HUES6 (cell line): ENCODE data around the gene BTF3L4.
"Not testable (repeated sequence)": the region's sequence is repeated elsewhere in the genome, so short reads cannot be mapped to it uniquely, and the experiment has no call there.

ENCODE experiments used
- H3K27ac ChIP-seq: 2 replicates; pipeline ENCODE4 v1.7.0; 2013; ENCODE audit warnings: low read depth, mild to moderate bottlenecking, low read length, inconsistent platforms
- H3K27me3 ChIP-seq: 2 replicates; pipeline ENCODE4 v1.6.1; 2013; ENCODE audit warnings: low read length; ENCODE audit not compliant: control insufficient read depth, insufficient read depth
- H3K36me3 ChIP-seq: 2 replicates; pipeline ENCODE4 v1.6.1; 2013; ENCODE audit warnings: low read length; ENCODE audit not compliant: control insufficient read depth, insufficient read depth
- H3K4me1 ChIP-seq: 2 replicates; pipeline ENCODE4 v1.6.1; 2013; ENCODE audit warnings: low read length; ENCODE audit not compliant: control insufficient read depth, insufficient read depth
- H3K4me3 ChIP-seq: 2 replicates; pipeline ENCODE4 v1.5.1; 2013; ENCODE audit warnings: low read depth, low read length
- H3K9ac ChIP-seq: one replicate; pipeline ENCODE4 v1.6.1; 2013; ENCODE audit warnings: mild to moderate bottlenecking, low read length
- H3K9me3 ChIP-seq: 2 replicates; pipeline ENCODE4 v1.6.1; 2013; ENCODE audit warnings: low read depth, low read length; ENCODE audit not compliant: control insufficient read depth, insufficient read depth

Gene BTF3L4

DNA sequence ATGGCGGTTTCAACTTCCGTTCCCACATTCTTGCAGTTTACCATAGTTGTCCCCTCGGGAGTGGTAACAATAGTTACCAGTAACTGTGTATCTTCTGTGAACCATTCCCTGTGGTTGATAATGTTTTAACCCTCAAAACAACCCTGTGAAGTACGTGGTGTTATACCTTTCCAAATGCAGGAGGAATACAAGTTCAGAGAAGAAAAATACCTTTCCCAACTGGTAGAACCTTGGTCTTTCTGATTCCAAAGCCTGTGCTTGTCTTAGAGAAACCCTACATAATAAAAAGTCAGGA is 789 bp downstream of the BTF3L4 start:
- peak overlapping the region; percentile 95 for H3K4me3 ChIP-seq

DNA sequence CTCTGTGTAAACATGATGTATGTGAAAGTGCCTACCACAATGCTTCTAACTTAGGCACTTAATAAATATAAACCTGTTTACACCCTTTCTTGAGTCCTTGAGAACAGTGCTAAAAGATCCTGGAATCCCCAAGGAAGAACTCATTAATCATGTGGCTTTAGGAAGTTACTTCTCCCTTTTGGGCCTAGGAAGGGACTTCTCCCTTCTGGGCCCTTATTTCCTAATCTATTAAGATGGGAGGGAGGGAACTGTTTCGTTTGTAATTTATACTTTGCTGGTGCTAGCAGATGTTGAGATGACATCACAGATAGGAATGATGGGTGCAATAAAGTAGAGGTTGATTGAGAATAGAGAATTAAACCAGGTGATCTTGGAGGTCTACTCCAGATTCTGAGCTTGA is 1.2 kb downstream of the BTF3L4 start:
- peaks cover 14% of the 10 kb centered on the region; the same call in 1 of the 2 replicates for H3K4me1 ChIP-seq
- peak overlapping the region; percentile 95 for H3K4me3 ChIP-seq
- peak overlapping the region; percentile 14 for H3K27ac ChIP-seq
- peak overlapping the region; percentile 89 for H3K9ac ChIP-seq
- H3K36me3 ChIP-seq, result peaks cover 27% of the 10 kb centered on the region
- no peaks in the 10 kb centered on the region for H3K27me3 ChIP-seq
- no peaks in the 10 kb centered on the region for H3K9me3 ChIP-seq

More for the DNA sequence above, 789 bp downstream of the BTF3L4 start:
- Histone ChIP-seq H3K4me1 (peaks cover 14% of the 10 kb centered on the region; the same call in 1 of the 2 replicates), H3K27ac (peak overlapping the region; percentile 84; the same call in 1 of the 2 replicates), H3K36me3 (peaks cover 30% of the 10 kb centered on the region), H3K27me3 (no peaks in the 10 kb centered on the region), H3K9me3 (no peaks in the 10 kb centered on the region), H3K9ac (peak overlapping the region; percentile 89)

DNA sequence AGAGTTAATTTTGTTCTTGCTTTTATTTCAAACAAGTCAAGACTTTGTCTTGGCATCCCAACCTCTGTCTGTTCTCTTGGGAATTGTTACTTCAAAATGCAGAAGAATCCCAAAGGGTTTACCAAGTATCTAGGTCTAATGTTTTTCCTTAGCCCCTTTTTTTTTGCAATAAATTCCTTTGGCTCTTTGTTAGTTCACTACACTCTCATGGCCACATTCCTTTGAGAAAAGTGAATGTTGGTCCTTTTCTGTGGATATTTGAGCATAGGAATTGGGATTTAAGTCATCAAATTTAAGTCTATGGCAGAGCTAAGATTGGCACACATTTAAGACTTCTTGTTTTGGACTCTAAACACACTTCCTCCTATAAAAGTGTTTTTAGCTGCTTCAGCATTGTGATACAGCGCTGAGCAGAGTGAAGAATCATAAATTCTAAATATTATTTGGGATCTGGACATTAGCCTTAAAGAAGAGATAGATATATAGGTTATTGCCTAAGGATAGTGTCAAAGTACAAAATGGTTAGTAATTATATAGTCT is 1.9 kb downstream of the BTF3L4 start:
- peak overlapping the region; percentile 89 for H3K9ac ChIP-seq
- no peaks in the 10 kb centered on the region for H3K9me3 ChIP-seq
- peaks cover 14% of the 10 kb centered on the region; the same call in 1 of the 2 replicates for H3K4me1 ChIP-seq
- H3K4me3 ChIP-seq, result peak overlapping the region; percentile 95
- H3K27me3 ChIP-seq, result no peaks in the 10 kb centered on the region
- H3K27ac ChIP-seq, result no peak overlapping the region; the same call in 1 of the 2 replicates
- H3K36me3 ChIP-seq, result peaks cover 29% of the 10 kb centered on the region

DNA sequence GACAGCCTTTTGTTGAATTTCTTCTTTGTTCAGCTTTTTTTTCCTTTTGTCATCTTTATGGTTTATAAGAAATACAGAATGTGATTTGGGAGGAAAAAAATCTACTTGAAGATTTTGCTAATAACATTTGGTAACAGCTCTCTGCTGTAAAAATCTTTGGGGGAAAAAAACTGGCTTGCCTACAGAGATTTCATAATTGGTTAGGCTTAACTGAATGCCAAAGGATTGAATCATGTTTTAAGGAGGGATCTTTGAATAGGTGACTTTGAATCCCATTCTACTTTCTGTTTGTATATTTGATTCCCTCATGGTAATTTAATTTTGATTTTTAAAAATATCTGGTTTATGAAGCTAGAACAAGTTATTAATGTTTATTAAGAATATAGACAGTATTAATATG is 3.2 kb downstream of the BTF3L4 start:
- Histone ChIP-seq H3K27me3 (no peaks in the 10 kb centered on the region), H3K9ac (no peak overlapping the region), H3K4me1 (peaks cover 14% of the 10 kb centered on the region; the same call in 1 of the 2 replicates), H3K9me3 (no peaks in the 10 kb centered on the region), H3K27ac (peak overlapping the region; percentile 32; the same call in 1 of the 2 replicates), H3K36me3 (peaks cover 42% of the 10 kb centered on the region), H3K4me3 (no peak overlapping the region)

DNA sequence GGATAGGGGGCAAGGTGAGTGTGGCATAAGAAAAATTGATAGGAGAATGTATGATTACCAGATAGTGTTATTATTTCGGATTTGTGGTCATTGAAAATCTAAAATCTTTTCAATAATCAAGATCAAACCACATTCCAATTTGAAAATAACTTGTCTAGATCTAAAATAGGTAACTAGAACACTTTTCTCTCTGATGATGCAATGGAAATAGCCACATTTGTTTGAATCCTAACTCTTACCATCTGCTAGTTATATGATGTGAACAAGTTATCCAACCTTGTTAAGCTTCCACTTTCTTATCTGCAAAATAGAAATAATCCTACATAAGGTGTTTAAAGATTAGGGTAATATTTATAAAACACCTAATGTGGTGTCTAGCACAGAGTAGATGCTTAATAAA is 3.8 kb downstream of the BTF3L4 start:
- H3K27me3 ChIP-seq, result no peaks in the 10 kb centered on the region
- H3K4me1 ChIP-seq, result peaks cover 14% of the 10 kb centered on the region; the same call in 1 of the 2 replicates
- no peak overlapping the region for H3K27ac ChIP-seq
- H3K9me3 ChIP-seq, result no peaks in the 10 kb centered on the region
- no peak overlapping the region for H3K4me3 ChIP-seq
- no peak overlapping the region for H3K9ac ChIP-seq
- H3K36me3 ChIP-seq, result peaks cover 48% of the 10 kb centered on the region

DNA sequence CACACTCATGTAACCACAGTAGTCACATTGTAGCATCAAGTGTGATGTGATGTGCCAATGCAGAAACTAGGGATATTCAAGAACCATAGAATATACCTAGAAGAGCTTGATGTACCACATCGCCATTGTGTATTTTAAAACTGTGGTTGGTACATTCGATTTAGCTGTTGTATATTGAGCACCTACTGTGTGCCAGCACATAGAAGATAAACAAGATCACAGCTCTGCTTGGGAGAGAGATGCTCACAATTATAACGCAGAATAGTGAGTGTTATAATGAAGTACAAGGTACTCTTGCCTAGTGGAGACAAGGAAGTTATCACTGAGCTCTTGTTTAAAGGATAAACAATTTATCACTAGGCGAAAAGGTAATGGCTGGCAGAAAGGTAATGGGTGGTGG is 4.7 kb downstream of the BTF3L4 start:
- H3K4me1 ChIP-seq, result peaks cover 14% of the 10 kb centered on the region; the same call in 1 of the 2 replicates
- H3K27me3 ChIP-seq, result no peaks in the 10 kb centered on the region
- H3K36me3 ChIP-seq, result peaks cover 57% of the 10 kb centered on the region
- H3K9ac ChIP-seq, result no peak overlapping the region
- no peak overlapping the region for H3K4me3 ChIP-seq
- H3K9me3 ChIP-seq, result no peaks in the 10 kb centered on the region
- H3K27ac ChIP-seq, result no peak overlapping the region

DNA sequence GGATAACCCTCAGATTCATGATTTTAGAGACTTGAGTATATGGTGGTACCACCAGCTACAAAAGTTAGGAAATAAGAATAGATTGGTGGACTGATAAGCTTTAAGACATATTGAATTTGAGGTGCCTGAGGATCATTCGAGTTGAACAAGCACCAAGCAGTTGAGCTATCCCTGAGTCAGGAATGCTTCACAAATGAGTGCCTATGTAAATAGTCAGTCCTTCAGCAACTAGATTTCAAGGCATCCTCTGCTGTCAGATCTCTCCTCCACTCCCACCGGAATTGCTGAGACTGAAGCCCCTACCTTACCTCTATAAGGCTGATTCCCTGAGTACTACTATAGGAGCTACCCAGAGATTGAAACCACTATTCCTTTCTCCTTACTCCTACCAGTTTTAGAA is 7.1 kb downstream of the BTF3L4 start:
- no peak overlapping the region for H3K9ac ChIP-seq
- H3K4me3 ChIP-seq, result no peak overlapping the region
- peaks cover 2% of the 10 kb centered on the region; the same call in 1 of the 2 replicates for H3K4me1 ChIP-seq
- H3K9me3 ChIP-seq, result no peaks in the 10 kb centered on the region
- no peaks in the 10 kb centered on the region for H3K27me3 ChIP-seq
- H3K36me3 ChIP-seq, result peaks cover 76% of the 10 kb centered on the region
- H3K27ac ChIP-seq, result no peak overlapping the region

DNA sequence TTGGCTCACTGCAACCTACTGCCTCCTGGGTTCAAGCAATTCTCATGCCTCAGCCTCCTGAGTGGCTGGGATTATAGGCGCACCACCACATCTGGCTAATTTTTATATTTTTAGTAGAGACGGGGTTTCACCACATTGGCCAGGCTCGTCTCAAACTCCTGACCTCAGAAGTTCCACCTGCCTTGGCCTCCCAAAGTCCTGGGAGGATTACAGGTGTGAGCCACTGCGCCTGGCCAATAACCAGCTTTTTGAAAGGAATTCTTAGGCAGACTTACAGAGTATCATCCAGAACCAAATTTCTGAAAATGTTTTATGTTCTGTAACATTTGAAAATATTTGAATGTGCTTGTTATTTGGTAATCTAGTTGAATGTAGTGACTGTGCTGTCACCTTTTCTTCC is 14.6 kb downstream of the BTF3L4 start:
- H3K9ac ChIP-seq, result no peak overlapping the region
- H3K27me3 ChIP-seq, result no peaks in the 10 kb centered on the region
- no peak overlapping the region for H3K4me3 ChIP-seq
- no peaks in the 10 kb centered on the region for H3K9me3 ChIP-seq
- H3K27ac ChIP-seq, result no peak overlapping the region
- H3K36me3 ChIP-seq, result peaks cover 54% of the 10 kb centered on the region
- H3K4me1 ChIP-seq, result no peaks in the 10 kb centered on the region

DNA sequence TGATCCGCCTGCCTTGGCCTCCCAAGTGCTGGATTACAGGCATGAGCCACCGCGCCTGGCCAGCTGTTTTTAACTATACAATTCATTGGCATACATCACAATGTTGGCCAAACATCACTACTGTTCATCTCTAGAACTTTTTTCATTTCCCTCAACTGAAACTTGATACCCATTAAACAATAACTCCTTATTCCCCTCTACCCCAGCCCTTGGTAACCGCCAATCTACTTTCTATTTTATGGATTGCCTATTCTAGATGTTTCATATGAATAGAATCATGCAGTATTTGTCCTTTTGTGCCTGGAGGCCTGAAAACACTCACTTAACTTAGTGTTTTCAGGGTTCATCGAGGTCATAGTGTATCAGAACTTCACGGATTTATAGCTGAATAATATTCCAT is 16.2 kb downstream of the BTF3L4 start:
- no peaks in the 10 kb centered on the region for H3K27me3 ChIP-seq
- peaks cover 43% of the 10 kb centered on the region for H3K36me3 ChIP-seq
- no peaks in the 10 kb centered on the region for H3K9me3 ChIP-seq

DNA sequence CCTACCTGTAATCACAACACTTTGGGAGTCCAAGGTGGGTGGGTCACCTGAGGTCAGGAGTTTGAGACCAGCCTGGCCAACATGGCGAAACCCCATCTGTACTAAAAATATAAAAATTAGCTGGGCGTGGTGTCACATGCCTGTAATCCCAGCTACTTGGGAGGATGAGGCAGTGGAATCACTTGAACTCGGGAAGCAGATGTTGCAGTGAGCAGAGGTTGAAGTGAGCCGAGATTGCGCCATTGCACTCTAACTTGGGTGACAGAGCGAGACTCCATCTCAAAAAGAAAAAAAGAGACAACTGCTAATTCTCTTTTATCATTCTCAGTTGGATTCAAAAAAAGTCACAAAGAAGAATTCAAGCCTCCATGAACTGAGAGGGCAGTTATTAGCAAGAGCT is 21.2 kb downstream of the BTF3L4 start:
- not testable (repeated sequence) for H3K27ac ChIP-seq, H3K9ac ChIP-seq, H3K27me3 ChIP-seq, H3K4me3 ChIP-seq, H3K9me3 ChIP-seq, H3K4me1 ChIP-seq
- peaks cover 35% of the 10 kb centered on the region for H3K36me3 ChIP-seq

More for the DNA sequence above, 16.2 kb downstream of the BTF3L4 start:
- no peak overlapping the region for H3K4me3 ChIP-seq
- H3K4me1 ChIP-seq, result no peaks in the 10 kb centered on the region
- H3K27ac ChIP-seq, result no peak overlapping the region
- H3K9ac ChIP-seq, result no peak overlapping the region

DNA sequence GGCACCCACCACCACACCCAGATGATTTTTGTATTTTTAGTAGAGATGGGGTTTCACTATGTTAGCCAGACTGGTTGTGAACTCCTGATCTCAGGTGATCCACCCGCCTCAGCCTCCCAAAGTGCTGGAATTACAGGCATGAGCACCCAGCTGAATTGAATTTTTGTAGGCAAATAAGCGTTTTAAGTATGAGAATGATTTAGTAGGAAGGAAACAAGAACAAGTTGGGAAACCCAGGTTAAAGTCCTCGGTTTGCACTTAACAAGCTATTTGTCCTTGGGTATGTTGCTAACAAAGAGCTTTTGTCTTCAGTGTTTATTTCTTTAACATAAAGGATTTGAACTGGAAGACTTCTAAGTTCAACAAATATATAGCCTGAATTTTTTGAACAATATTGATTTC is 23.9 kb downstream of the BTF3L4 start:
- Histone ChIP-seq H3K27me3 (no peaks in the 10 kb centered on the region), H3K27ac (0 out of 2 replicates have a peak overlapping the region, but pooled peaks have one; percentile 33), H3K4me1 (no peaks in the 10 kb centered on the region), H3K4me3 (no peak overlapping the region), H3K36me3 (peaks cover 29% of the 10 kb centered on the region), H3K9me3 (no peaks in the 10 kb centered on the region), H3K9ac (no peak overlapping the region)
